Liver (tissue), 3 donors: Measurements from ENCODE around the gene TFDP1.

ENCODE experiments used
- CTCF ChIP-seq: fragments of 150-350 bp; IDR thresholded peaks from 2 replicates; pipeline ENCODE4 v1.5.1; 2017; ENCODE audit warnings: improper control_type of control experiment, low read depth, low read length; ENCODE audit not compliant: missing input control
- FOXA1 ChIP-seq: IDR thresholded peaks from 2 replicates; pipeline ENCODE4 v1.6.1; 2016; ENCODE audit warnings: antibody characterized with exemption
- NR2F2 ChIP-seq: IDR thresholded peaks from 2 replicates; pipeline ENCODE4 v1.6.1; 2016; ENCODE audit warnings: antibody characterized with exemption
- donor health status: healthy.
- donor health status: healthy.

- TF ChIP-seq CTCF = no peak
- TF ChIP-seq NR2F2 = no peak
- no peak for TF ChIP-seq FOXA1
These were observed 81.7 kb downstream of the TFDP1 start for GRCh38 chr13:113666329-113666670.
